ENCODE data around the gene KCP.
A peak's percentile ranks its signal among the peaks of the same experiment; 100 is the strongest.

The KCP gene

GRCh38 chr7:128874140-128875031, 36.1 kb downstream of the KCP start:
- DNase-seq (ENCODE audit: low read depth): no peak

GRCh38 chr7:128873234-128873633, 37.3 kb downstream of the KCP start:
- DNase-seq (ENCODE audit: low read depth): no peak

- DNase-seq (ENCODE audit: low read depth): no peak
These were observed 38.1 kb downstream of the KCP start for GRCh38 chr7:128872394-128872824.

GRCh38 chr7:128871050-128871449, 39.5 kb downstream of the KCP start:
- no peak for DNase-seq (ENCODE audit: low read depth)

- no peak for DNase-seq (ENCODE audit: low read depth)
These were observed 40.6 kb downstream of the KCP start for GRCh38 chr7:128869944-128870285.

GRCh38 chr7:128869138-128869943, 41.2 kb downstream of the KCP start:
- DNase-seq (ENCODE audit: low read depth): no peak

GRCh38 chr7:128868624-128869137, 41.8 kb downstream of the KCP start:
- DNase-seq (ENCODE audit: low read depth): no peak

- no peak for DNase-seq (ENCODE audit: low read depth)
These were observed 42.5 kb downstream of the KCP start for GRCh38 chr7:128867842-128868623.

GRCh38 chr7:128867241-128867640, 43.3 kb downstream of the KCP start:
- no peak for DNase-seq (ENCODE audit: low read depth)

- no peak for DNase-seq (ENCODE audit: low read depth)
These were observed 44.3 kb downstream of the KCP start for GRCh38 chr7:128865996-128866877.

GRCh38 chr7:128865303-128865702, 45.2 kb downstream of the KCP start:
- DNase-seq (ENCODE audit: low read depth): no peak

- no peak for DNase-seq (ENCODE audit: low read depth)
These were observed 47.0 kb downstream of the KCP start for GRCh38 chr7:128863433-128863989.

- DNase-seq (ENCODE audit: low read depth): peak; percentile 95
These were observed 47.7 kb downstream of the KCP start, which contains the start of gene ATP6V1F for GRCh38 chr7:128862571-128863432. TSS of gene ATP6V1F (plus strand) at chr7:128862856. CDS start at chr7:128862905, 49 bp downstream.

GRCh38 chr7:128861957-128862570, 48.4 kb downstream of the KCP start:
- no peak for DNase-seq (ENCODE audit: low read depth)

GRCh38 chr7:128860158-128861073, 50.1 kb downstream of the KCP start:
- no peak for DNase-seq (ENCODE audit: low read depth)

- DNase-seq (ENCODE audit: low read depth): no peak
These were observed 51.0 kb downstream of the KCP start for GRCh38 chr7:128859232-128860157.

Measured in T-helper 22 cell (primary cell).